GM21515 (cell line): Measurements from ENCODE around the gene RGS9.
A peak's percentile ranks its signal among the peaks of the same experiment; 100 is the strongest.
"Not testable (repeated sequence)": the region's sequence is repeated elsewhere in the genome, so short reads cannot be mapped to it uniquely, and the experiment has no call there.

Experiments
- ATAC-seq: cut with Tn5 transposase; IDR thresholded peaks from one replicate; pipeline ENCODE4 v1.9.1; 2021; ENCODE audit not compliant: unreplicated experiment

Gene RGS9

GRCh38 chr17:65155622-65156021, 18.5 kb downstream of the RGS9 start:
- ATAC-seq: peak; percentile 50

- no peak for ATAC-seq
Measured at GRCh38 chr17:65156185-65156834, 19.1 kb downstream of the RGS9 start.

DNA sequence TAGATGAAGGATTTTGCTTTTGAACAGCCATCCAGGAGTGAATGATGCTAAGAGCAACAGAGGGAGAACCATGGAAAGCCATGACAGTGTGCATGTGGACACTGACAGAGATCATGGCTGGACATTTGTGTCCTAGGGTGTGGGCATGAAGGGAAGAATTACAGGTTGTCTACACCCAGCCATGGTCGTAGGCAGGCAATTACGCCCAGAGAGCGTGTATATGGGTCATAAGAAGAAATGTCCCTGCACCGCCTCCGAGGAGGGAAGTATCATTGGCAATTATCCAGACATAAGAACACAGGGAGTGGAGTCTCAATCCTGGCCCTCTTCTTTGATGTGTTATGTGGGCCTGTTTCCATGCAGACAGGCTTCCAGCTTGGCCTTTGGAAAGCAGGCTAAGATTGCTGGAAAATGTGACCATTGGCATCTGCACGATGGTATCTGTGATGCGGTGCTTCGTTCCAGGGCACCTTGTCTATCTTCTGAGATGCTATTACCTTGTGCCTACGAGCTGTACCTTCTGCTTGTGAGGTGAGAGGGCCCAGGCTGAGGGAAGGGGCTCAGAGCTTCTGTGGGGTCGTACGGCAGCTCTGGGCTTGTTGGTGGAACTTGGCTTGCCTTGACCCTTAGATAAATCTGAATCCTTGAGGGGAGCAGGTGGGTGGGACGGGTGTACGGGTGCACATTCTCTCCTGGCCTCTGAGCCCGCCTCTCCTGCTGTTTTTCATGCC, 19.8 kb downstream of the RGS9 start:
- no peak for ATAC-seq

- ATAC-seq: no peak
Measured at GRCh38 chr17:65158041-65158440, 20.9 kb downstream of the RGS9 start.

GRCh38 chr17:65158622-65159021, 21.5 kb downstream of the RGS9 start:
- ATAC-seq: no peak

DNA sequence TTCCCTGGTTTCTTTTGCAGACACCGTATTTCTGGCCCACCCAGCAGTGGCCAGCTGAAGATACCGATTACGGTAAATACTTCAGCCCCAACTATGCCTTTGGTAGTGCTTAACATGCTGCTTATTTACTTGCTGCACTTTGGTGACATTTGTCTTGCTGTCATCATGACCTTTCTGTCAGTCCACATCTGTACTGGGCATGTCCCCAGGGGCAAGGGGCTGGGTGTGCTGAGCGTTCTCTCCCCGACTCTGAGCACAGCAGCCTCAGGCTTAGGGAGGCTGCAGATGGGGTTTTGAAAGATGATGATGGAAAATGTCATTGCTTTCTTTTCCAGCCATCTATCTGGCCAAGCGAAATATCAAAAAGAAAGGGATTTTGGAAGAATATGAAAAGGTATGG, 23.3 kb downstream of the RGS9 start:
- ATAC-seq: no peak

- peak; percentile 85 for ATAC-seq
Measured at GRCh38 chr17:65163990-65164495, 26.9 kb downstream of the RGS9 start.

- no peak for ATAC-seq
Measured at GRCh38 chr17:65166787-65167186, 29.6 kb downstream of the RGS9 start.

DNA sequence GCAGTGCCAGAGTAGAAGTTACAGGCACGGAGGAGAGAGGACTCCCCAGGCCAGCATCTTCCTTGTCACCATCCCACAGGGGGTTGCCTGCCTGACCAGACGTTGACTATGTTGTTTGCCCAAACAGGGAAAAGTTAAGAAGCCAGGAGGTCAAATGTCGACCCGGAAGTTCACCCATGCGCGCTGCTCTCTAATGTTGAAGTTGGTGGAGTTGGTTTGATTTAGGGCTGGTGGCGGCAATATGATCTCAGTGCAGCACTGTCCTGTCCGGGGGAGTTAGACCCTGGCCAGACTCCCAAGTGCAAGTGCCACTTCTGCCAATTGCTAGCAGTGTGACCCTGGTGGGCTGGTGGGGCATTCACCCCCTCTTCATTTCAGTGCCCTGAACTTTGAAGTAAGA, 30.4 kb downstream of the RGS9 start:
- ATAC-seq: no peak

GRCh38 chr17:65169691-65170090, 32.5 kb downstream of the RGS9 start:
- ATAC-seq: no peak

DNA sequence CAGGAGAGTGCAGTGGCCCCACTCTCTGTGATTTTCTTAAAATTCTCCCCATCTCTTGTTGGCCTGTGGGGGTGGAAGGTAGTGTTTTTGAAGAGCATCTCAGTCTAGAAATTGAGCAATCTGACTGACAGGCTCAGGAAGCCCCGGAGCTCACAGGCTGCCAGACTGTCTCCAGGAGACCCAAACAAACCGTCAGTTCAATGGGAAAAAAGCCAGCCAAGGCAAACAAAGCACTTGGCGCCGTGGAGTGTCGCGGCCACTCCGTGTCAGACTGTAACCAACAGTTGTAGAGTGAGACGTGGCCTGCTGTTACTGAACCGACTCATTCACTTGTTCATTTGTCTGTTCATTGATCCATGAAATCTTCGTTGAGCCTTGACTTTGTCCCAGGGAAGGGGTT, 33.7 kb downstream of the RGS9 start:
- ATAC-seq: no peak

GRCh38 chr17:65171752-65172151, 34.6 kb downstream of the RGS9 start:
- no peak for ATAC-seq

GRCh38 chr17:65172496-65173136, 35.4 kb downstream of the RGS9 start:
- no peak for ATAC-seq

DNA sequence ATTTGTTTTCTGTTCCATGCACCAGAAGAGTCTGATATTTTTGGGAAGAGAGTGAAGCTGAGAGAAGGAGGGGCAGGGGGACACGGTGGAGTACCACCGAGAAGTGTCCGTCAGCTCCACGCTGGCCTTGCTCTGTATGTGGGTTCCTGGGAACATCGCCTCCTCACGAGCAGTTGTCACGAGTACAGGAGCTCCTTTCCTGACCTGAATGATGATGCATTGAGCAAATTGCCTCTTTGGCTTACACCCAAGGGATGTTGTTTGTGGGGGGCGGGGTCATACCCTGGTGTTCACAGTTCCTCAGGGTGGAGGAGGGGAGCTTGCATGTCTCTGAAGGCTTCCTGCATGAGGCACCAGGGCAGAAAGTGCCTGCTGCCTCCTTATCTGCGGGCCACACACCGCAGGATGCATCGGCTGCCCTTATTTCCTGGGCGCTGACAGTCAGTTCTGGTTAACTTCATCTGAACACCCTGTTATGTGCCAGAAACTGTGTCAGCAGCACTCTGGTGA, 36.2 kb downstream of the RGS9 start:
- no peak for ATAC-seq

- no peak for ATAC-seq
Measured at GRCh38 chr17:65173976-65174683, 37.0 kb downstream of the RGS9 start.

GRCh38 chr17:65174974-65175373, 37.8 kb downstream of the RGS9 start:
- no peak for ATAC-seq

- no peak for ATAC-seq
Measured at GRCh38 chr17:65175952-65176351, 38.8 kb downstream of the RGS9 start.

DNA sequence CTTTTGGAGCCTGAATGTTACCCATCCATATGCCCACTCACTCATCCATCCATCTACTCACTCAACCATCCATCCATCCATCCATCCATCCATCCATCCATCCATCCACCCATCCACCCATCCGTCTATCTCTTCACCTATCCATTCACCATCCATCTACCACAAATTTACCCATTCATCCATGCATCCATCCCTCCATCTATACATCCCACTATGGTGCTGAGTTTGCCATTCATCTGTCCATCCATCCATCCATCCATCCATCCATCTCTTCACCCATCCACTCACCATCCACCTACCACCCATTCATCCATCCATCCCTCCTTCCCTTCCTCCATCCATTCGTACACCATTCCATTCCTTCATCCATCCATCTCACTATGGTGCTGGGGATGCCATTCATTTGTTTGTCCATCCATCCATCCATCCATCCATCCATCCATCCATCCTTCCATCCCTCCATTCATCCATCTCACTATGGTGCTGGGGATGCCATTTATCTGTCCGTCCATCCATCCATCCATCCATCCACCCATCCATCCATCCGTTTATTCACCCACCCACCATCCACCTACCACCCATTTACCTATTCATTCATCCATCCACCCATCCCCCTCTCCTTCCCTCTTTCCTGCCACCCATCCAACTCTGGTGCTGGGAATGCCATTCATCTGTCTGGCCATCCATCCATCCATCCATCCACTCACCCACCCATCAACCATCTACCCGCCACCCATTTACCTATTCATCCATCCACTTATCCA, 39.7 kb downstream of the RGS9 start:
- ATAC-seq: no peak

- no peak for ATAC-seq
Measured at GRCh38 chr17:65177901-65178300, 40.7 kb downstream of the RGS9 start.

- ATAC-seq: not testable (repeated sequence)
Measured at GRCh38 chr17:65180276-65180675, 43.1 kb downstream of the RGS9 start.
